Erythroblast (primary cell): ENCODE data around the gene HID1.

Source experiments
- GATA1 ChIP-seq: IDR thresholded peaks from 2 replicates; pipeline ENCODE4 v1.6.1; 2011; ENCODE audit warnings: low read depth, mild to moderate bottlenecking, control low read depth, low read length, moderate library complexity
- POLR2A ChIP-seq: IDR thresholded peaks from 2 replicates; pipeline ENCODE4 v1.6.1; 2011; ENCODE audit warnings: mild to moderate bottlenecking, low read length

DNA sequence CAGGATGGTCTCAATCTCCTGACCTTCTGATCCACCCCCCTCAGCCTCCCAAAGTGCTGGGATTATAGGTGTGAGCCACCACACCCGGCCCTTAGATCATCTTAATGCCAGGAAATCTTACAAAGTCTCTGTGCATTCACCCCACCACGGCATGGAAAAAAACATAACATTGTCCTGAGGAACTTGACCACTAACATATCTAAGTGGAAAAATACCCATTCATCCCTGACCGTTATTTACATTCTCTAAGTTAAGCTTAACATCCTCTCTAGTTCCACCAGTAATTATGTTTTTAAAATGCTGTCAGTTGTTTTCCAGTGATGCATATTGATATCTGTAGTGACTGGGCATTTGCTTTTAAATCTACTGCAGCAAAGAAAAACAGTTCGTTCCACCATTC lies 3.4 kb upstream of the HID1 start:
- no peak for TF ChIP-seq POLR2A
- no peak for TF ChIP-seq GATA1
